Left renal cortex interstitium (tissue), 4 donors: ENCODE measurements around the gene KCTD21. TPM values are rescaled to one million over a fixed set of nuclear protein-coding genes. Genes with fewer than 3 reads are reported as not detected.
"Not testable (repeated sequence)": the region's sequence is repeated elsewhere in the genome, so short reads cannot be mapped to it uniquely, and the experiment has no call there.

Source experiments
- DNase-seq, 4 donors: peaks; one replicate each; pipeline ENCODE4 v3.0.0-alpha.2; 2013; ENCODE audit warnings: low read depth in 4 of 4, low spot score in 2 of 4, missing footprints in 1 of 4
- polyA plus RNA-seq, 4 donors: library from polyadenylated mRNA; unstranded; fragments of 120-200 nt; gene quantifications; one replicate each; pipeline ENCODE4 v1.2.1, GENCODE V29; 2013; ENCODE audit not compliant: insufficient read length in 4 of 4

The KCTD21 gene, protein sequence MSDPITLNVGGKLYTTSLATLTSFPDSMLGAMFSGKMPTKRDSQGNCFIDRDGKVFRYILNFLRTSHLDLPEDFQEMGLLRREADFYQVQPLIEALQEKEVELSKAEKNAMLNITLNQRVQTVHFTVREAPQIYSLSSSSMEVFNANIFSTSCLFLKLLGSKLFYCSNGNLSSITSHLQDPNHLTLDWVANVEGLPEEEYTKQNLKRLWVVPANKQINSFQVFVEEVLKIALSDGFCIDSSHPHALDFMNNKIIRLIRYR
- 1 to 10 TPM; 8.3 to 9.9 (median 9.1) TPM for polyA plus RNA-seq

DNA sequence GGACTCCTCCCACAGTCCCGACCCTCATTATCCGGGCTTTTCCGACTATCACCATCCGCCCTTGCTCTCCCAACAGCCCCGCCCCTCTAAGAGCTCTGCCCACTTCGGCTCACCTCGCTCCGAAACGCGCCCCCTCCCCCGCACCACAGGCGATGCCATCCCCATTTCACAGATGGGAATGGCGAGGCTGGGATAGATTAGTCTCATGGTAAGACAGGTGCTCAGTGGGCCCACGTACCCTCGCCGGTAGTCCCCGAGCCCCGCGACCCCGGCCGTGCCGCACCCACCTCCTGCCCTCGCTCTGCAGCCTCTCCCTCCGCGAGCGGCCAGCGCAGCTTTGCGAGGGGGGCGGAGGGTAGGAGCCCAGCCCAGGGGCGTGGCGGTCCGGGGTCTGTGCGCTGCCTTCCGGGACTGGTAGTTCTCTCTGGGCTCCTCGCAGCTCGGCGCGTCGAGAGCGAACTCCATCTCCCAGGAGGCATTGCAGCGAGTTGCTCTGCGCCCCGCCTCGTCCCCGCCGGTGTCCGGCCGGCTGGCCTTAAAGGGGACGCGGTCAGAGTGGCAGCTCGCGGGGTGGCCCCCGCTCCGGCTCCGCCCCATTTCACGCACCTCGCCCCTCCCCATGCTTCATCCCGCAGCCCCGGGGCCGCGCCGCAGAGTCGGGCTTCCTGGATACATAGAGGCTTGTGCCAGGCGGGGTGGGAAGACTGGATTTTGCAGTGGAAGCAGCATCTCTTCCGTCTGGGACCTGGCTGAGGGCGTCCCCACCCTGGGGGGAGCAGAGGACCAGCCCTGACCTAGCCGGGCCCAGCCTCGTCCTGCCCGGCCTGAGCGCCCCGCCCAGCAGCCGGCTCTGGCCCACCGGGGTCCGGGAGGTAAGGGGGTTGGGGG, at the start of gene KCTD21, which contains the start of gene USP35:
Gene KCTD21, minus strand, starts transcription at position 341 of the 888 bp plus-strand sequence. CDS start 14,072 bp downstream, outside the sequence.
Gene USP35, plus strand, starts transcription at position 634 of the 888 bp plus-strand sequence. CDS start 7,327 bp downstream, outside the sequence.
- DNase-seq: peak; percentile 77 to 94 (median 90)

DNA sequence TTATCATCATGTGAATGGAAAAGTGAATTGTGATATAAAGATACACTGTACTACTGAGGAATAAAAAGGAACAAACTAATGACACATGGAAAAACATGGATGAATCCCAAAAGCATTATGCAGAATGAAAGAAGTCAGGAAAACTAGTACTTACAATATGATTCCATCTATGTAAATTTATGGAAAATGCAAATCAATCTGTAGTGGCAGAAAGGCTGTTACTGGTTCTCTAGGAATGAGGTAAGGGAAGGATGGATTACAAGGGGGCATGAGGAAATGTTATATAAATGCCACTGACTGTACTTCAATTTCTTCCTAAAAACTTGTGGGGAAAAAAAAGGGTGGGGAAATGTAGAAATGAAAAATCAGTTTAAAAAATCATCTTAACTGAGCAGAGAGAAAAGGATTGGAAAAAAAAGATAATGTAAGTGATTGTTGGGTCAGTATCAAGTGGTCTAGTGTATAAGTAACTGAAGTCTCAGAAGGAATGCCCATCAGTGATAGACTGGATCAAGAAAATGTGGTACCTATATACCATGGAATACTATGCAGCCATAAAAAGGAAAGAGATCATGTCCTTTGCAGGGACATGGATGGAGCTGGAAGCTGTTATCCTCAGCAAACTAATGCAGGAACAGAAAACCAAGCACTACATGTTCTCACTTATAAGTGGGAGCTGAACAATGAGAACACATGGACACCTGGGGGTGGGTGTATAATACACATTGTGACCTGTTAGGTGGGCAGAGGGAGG, 49.0 kb upstream of the KCTD21 start:
- DNase-seq: no peak

DNA sequence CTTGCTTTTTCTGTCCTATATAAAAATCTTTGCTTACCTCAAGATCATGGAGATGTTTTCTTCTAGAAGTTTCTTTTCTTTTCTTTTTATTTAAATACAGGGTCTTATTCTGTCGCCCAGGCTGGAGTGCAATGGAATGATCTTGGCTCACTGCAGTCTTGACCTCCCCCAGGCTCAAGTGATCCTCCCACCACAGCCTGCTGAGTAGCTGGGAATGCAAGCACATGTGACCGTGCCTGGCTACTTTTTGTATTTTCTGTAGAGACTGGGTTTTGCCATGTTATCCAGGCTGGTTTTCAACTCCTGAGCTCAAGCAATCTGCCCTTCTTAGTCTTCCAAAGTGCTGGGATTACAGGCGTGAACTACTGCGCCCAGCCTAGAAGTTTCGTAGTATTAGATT, 45.6 kb upstream of the KCTD21 start:
- no peak for DNase-seq

DNA sequence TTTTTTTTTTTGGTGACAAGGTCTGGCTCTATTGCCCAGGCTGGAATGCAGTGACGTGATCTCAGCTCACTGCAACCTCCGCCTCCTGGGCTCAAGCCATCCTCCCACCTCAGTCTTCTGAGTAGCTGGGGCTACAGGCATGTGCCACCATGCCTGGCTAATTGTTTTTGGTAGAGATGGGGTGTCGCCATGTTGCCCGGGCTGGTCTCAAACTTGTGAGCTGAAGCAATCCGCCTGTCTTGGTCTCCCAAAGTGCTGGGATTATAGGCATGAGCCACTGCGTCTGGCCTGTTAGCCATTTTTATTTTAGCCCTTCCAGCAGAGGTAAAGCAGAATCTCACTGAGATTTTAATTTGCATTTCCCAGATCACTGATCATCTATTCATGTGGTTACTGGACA, 44.6 kb upstream of the KCTD21 start:
- not testable (repeated sequence) for DNase-seq

DNA sequence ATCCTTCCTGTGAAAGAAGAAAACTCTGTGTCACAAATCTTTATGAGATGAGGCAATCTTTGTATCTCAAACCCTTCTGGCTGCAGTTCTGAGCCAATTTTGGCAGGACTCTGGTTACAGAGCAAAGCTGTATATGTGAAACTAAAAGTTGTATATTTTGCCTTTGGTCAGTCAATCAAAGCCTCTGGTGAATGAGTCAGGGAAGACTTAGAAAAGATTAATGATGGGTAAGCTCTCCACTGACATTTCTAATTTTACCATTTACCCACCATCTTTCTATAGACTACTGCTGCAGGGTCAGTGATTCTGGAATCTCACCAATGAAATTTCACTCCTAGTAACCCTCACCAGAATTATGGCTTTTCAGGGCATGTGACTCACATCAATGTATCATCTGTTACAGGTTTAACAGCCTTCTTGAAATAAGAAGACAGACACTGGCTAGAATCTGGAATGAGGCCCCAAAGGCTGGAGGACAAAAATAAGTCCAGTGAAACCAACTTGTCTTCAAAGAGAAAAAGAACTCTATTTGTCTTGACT, 43.6 kb upstream of the KCTD21 start:
- no peak for DNase-seq

DNA sequence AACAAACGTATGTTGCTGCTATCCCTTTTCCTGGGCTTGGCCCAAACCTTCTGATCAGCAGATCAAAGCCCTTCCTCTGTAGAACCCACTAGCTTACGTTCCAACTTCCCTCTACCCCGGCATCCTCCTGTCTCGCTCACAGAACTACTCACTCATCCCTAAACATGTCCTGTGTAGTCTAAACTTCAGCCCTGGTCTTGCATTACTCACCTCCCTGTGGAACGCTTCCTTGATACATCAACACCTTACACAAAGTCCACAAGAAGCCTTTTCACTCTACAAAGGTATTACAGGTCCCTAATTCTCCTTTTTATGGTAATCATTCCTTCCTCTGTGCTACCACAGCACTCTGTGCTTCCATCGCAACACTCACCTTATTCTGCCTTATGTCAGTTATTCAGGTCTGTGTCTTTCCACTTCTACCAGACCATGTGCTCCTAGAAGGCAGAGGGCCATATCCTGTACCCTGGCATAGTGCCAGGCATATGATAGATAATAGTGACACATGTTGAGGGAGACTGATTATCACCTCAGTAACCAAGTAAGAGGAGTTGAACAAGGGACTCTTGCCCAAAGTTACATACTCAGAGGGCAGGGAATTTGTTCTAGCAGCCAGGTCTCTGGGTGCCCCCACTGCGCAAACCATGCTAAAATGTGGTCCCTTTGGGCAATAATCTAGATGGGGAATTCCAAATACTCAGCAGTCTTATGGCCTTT, 41.9 kb upstream of the KCTD21 start:
- DNase-seq: no peak

DNA sequence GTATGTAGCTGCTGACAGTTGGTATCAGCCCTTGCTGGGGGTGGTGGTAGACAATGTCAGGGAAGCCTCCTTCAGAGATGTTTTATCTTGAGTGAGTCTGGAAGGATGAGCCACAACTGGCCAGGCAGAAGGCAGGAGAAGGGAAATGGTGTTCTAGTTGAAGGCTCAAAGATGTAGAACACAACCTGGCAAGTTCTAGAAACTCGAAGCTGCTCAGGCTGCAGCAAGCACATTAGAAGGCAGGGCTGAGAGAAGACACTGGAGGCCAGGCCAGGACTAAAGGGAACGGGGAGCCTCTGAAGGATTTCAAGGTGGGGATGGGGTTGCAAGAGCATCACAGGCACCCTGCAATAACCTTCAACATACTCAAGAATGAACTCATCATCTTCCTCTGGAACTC, 40.7 kb upstream of the KCTD21 start:
- DNase-seq: no peak

DNA sequence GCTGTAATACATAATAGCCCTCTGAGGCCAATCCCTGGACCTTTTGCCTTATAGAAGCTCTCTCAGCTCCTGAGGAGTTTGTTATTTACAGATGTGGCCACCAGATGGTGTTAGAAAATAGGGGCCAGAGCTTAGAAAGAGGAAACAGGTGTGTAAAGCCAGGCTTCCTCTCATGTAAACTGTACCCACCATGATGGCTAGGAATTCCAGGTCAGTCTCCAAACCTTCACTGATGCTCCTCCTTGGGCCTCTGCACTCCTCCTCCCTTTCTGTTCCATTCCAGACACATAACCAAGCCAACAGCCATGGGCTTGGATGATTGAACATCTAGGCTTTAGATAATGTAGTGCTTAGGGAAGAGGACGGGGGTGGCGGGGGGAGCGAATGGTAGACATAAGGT, 40.0 kb upstream of the KCTD21 start:
- peak in 3 of 4 donors; percentile 34 to 57 (median 38) for DNase-seq

DNA sequence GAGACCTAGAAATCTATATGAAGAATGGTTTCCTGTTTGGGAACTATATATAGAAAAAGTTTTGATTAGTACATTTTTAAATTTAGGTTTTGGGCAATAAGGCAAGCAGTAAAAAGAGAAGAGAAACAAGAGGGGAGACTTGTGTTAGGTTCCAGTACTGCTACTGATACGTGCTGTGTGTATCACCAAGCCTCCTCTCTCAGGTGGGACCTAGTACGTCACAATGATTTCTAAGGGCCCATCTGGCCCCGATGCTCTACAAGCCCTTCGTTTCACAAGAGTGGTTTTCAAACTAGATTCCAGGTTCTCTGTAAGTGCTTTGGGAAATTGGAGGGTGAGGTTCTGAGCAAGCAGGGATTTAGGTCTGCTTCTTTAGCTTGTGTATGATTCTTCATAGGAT, 39.5 kb upstream of the KCTD21 start:
- no peak for DNase-seq

DNA sequence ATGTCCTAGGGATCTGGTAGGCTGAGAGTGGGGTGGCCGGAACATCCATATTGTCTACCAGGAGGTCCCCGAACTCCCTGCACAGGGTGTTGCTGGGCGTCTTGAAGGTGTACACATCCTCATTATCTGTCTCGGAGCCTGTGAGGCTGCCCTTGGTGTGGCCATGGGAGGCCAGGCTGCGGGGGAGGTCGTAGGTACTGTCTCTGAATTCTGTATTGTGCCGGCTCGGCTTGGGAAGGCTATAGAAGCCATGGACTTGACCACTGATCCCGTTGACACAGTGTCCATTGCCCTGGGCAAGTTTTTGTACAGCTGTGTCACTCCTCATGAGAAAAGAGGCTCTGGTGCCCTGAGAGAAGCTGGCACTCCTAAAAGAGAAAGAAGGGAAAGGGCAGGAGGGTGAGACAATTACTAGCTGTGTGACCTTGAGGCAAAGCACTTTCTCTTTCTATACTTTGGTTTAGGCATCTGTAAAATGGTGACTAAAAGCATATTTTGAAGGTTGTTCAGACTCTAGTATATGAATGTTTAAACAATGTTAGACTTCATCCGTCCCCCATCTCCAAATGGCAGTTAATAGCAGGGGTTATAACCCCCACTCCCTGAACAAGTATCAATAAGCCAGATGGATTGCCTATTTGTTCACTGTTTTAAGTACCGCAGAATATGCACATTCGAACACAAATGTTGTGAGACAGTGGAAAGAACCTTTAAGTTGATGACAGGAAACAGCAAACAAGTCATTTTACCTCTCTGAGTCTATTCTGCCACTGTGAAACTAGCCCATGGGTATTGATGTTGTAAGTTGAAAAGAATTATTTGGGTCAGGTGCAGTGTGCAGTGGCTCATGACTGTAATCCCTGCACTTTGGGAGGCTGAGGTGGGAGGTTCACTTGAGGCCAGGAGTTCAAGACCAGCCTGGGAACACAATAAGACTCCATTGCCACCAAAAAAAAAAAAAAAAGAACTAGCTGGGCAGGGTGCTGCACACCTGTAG, 38.6 kb upstream of the KCTD21 start:
- DNase-seq: no peak

DNA sequence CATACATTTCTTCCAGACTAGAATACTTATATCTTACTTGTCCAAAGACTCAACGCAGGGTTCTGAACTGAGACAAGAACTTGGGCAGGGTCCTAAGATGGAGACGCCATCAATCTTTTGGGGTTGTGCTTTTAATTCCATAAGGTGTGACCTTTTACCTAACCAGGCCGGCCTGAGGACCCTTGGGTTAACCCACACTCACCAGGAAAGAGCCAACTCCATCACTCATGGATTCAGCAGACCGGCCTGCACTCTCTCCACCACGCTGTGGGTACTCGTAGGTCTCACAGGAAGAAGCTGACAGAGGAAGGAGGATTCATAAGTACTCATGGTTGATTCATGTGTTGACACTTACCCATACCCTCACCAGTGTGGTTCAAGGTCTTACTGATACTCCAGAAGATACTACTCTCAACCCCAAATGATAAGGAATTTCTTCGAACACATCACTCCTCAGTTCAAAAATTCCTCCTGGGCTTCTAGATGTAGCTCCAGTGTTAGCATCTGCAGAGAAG, 36.5 kb upstream of the KCTD21 start:
- DNase-seq: no peak

DNA sequence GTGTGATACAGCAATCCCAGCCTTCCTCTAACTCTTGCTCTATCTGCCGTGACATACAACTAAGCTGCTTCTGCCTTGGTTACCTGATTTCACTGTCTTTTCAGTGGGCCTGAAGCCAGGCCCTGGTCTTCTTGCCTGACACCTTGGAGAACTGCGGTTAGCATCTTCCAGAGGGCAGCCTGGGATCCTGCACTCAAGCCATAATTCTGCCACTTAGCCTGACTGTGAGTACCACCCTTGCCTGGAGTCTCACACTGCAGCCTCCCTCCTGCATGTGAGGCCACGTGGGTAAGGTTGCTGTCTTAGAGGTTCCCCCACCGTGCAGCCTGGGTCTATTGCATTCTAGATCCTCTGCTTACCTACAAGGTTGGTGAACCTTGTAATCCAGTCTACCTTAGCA, 36.1 kb upstream of the KCTD21 start:
- no peak for DNase-seq

DNA sequence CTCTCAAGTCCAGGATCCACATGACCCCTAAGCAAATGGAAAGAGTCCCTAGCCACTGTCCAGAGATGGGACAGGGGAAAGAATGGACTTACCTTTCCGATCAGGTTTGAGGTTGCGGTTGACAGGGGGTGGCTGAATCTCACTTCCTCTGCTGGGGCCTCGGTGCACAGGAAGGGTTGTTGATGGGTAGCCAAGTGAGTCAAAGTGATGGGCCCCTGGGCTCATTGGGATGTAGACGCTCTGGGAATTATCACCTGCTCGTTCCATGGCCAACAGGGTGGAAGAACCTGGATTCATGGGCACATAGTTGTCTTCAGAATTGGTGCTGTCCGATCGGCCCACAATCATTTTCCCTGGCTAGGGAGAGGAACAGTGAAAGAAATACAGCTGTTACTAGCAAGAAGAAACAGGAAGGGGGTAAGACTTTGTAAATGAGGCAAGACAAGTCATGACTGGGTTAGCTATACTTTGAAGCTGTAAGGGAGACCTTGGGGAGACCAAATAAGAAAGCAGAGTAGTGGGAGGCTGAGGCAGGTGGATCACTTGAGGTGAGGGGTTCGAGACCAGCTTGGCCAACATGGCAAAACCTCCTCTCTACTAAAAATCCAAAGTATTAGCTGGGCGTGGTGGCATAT, 35.0 kb upstream of the KCTD21 start:
- no peak for DNase-seq

DNA sequence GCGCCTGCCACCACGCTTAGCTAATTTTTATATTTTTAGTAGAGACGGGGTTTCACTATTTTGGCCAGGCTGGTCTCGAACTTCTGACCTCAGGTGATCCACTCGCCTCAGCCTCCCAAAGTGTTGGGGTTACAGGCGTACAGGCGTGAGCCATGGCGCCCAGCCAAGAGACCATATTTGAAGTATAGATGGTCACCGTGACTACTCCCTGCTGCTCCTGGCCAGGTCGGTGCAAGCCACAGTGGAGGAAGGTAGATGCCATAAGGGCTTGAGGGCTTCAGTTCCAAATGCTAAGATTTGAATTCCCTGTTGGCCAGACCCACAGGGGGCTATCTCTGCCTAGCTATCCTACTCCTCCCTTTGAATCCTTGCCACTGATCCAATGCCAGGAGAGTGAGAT, 34.3 kb upstream of the KCTD21 start:
- DNase-seq: not testable (repeated sequence)

DNA sequence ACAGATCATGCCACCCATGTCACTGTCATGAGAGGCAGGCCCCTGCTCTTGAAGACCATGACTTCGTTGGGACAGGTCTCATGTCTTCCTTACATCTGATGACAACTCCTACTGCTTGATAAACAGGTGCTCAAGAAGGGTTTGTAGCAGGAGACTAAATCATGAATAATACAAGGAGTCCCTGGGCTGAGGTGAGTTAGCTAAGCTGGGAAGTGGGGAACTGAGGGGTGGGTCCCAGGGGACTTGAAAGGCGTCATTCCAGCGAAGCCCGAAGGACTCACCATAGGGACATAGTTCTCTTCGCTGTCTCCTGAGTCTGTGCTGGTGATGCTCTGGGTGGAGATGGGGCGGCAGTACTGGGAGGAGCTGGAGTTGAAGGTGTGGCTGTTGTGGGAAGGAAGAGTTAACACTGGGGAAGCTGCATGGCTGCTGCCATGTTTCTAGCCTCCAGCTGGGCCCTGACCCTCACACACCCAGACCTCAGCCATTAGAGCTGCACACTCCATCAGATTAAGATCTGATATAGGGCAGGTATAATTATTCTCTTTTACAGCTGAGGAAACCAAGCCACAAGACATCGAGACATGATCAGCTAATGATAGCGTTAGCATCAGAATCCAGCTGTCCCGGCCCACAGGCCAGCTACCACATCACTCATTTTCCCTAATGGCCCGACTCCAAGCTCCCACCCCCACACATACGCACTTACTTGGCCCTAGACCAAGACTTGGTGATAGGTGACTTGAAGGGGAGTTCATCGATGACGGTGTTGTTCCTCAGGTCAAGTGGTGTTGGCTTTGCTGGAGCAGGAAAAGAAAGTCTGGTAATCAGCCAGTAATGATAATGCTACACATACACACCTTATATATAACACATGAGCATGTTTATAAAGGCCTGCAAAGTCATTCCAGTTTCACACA, 33.2 kb upstream of the KCTD21 start:
- no peak for DNase-seq

DNA sequence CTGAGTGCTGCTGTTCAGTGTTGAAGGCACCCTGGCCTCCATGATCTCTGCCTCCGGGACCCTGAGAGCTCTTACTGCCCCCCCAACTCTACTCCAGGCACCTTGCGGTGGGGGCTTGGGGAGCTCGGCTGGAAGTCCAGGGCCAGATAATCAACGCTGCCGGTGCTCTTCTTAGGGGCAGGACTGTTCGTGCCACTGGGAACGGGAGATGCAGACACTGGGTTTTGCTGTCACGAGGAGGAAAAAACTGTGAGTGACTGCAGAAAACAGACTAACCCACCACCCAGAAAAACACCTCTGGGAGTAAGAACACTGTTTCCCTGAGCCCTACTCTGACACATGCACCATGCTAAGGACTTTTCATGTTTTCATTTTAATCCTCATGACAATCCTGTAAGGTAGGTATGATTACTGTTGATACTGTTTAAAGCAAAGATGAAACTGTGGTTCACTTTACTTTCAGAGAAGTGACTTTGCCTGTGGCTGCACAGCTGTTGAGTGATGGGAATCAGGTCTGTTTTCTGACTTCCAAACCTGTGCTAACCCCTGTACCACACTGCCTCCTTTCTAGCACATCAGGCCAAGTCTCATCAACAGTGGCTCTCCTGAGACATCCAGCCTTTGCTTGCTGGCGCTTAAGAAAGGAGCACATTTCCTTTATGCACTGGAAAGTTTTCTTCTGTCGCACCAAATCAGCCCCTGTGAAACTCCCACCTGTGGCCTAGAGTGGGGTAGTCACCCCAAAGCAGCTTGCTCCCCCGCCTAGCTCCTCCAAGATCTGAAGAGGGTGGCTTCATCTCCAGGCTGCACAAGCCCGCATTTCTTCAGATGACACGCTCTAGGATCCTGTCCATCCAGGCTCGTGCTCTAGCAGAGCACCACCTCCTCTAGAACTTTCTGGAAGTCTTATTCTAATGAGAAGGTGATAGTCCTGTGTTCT, 32.1 kb upstream of the KCTD21 start:
- no peak for DNase-seq
